GM21576 (cell line): ENCODE results near the gene YPEL5.

Experiments
- ATAC-seq: cut with Tn5 transposase; IDR thresholded peaks from one replicate; pipeline ENCODE4 v1.9.1; 2021; ENCODE audit warnings: mild to moderate bottlenecking, moderate library complexity; ENCODE audit not compliant: unreplicated experiment

The YPEL5 gene

DNA sequence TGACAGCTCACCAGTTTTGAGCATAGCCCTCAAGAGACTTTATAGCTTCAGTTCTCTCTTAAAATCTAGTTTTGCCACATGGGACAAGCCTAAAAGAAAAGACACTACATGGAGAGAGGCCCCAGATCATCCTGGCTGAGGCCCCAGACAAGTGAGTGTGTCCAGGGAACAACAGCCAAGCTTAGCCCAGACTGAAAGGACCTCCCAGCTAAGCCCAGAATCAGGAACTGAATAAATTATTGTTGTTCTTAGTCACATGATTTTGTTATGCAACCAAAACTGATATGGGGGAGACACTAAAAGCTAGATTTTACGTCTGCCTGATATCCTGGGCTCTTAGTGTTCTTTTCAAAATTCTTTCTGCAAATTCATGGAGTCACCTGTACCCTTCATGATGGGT lies 55.2 kb downstream of the YPEL5 start:
- no peak for ATAC-seq

DNA sequence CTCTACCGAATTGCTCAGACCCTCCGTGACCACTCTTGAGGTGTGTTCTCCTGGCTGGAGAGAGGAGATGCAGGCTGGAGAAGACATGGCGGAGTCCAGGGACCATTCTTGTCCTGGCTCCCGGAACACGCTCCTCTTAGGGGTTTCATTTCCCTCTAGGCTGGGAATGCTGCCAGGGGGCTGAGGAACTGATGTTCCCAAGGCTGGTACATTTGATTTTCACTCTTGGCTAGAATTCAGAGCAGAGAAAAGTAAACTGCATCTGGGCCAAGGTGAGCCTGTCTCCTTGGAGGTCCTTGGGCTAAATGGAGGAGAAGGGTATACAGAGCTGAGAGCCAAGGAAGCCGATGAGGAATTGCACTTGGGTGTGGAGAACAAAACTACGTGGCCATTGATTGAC lies 56.3 kb downstream of the YPEL5 start:
- ATAC-seq, result no peak

DNA sequence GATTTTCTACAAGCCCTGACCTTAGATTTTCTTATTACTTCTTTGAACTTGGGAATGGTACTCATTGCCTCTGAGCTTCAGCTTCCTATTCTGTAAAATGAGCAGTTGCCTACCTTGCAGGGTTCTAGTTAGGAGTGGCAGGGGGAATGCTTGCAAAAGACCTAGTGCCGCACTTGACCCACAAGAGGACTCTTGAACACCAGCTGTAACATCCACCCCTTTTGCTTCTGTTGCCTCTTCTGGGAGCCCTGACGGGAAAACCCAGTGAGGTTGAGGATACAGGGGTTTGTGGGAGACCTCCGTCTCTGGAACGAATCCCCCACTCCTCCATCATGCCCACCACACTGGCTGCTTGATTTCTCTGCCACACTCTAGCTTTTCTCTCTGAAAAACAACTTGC lies 57.5 kb downstream of the YPEL5 start:
- no peak for ATAC-seq

DNA sequence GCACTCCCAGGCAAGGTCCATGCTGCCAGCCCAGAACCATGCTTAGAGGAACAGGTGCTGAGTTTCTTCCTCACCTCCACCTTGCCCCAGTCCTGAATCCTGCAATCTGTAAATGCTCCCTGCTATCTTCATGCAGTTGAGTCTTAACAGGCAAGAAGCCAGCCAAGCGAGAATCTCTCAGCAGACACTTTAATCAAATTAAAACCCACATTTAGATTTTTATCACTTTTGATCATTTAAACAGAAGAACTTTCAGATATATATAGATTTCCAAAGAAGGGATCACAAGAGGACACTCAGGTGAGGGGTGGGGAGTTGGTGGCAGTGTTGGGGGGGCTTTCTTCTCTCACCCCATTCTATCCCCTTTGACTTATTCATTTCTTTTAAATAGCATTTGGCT lies 58.6 kb downstream of the YPEL5 start:
- no peak for ATAC-seq

DNA sequence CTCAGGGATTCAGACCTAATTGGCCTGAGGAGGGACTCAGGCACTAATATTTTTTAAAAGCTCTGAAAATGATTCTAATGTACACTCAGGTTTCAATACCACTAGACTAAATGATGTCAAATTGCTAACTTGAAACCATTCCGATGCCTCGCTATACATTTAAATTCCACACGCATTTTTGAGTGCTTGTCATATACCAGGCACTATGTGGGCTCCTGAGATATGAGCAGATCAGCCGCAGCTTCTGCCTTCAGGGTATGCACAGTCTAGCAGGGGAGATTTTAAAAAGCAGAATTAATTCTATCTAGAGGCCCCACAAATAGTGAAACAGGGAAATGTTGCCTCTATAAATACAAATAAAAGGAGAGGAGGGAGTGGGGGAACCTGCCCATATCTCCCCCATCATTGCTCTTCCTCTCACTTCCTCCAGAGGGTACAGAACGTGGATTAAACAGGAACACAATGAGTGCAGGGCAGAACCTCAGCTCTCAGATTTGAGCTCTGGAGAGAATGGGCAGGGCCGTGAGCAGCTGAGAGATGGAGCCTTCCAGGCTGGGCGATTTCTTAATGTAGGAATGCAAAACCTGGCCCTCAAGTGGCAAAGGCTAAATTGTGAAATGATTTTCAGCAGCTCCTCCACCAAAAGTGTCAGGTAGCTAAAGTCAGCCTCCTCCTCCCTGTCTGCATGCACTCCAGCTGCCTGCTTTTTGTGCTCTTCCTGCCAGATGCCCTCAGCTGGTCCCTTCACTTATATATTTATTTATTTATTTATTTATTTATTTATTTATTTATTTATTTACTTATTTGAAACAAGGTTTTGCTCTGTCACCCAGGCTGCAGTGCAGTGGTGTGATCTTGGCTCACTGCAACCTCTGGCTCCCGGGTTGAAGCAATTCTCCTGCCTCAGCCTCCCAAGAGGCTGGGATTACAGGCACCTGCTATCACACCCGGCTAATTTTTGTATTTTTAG lies 59.9 kb downstream of the YPEL5 start:
- no peak for ATAC-seq

DNA sequence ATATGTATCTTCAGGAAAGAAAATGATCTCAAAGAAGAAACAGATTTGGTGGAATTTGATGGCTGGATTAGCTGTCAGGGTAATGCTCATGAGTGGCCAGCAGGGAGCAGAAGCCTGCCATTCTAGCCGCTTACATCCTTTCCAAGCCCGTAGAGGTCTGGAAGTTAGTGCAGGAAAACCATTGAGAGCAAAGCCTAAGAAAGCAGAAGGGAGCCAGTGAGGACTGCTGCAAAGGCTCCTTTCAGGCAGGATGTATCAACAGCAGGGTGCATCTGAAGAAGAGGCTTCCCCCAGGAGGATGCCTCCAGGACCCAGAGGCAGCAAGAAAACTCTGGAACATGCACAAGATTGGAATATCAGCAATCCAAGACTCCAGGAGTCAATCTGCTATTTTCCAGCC lies 61.6 kb downstream of the YPEL5 start:
- no peak for ATAC-seq

DNA sequence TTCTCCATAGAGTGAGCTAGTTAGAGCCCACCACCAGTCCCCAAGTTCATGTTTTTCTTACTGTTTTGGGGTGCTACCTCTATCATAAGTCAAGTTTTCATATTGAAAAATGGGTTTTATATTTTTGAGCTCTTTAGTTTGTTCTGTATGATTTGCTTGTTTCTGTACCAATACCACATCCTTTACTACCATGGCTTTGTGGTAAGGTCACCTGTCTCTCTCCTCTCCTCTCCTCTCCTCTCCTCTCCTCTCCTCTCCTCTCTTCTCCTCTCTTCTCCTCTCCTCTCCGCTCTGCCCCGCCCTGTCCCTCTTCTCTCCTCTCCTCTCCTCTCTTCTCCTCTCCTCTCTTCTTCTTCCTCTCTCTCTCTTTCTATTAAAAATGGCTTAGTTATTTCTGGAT lies 62.4 kb downstream of the YPEL5 start:
- ATAC-seq, result no peak
